Measurements from ENCODE around the gene SLC7A8.

The SLC7A8 gene

DNA sequence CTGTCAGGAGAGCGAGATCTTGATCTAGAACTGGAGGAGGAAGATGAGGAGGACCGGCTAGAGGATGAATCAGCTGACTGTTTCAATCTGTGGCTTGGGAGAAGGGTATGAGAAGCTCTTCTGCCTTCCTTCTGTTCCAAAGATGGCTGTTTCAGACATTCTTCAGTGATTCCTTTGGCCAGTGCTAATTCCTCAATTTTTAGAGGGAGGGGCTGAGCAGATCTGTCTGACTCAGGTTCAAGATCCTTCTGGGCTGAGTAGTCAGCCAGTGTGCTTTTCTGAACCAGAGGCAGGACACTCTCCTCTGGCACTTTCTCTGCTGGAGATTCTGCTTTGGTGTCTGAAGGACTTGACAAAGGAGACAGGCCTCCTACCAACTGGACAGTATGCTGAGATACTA is 103.7 kb downstream of the SLC7A8 start:
- peak overlapping the region in 1 of 2 experiments; percentile 34 for H3K18ac ChIP-seq (ENCODE audit: low read depth in 1 of 2, low read length in 2 of 2)
- no peak for DNase-seq
- no peak overlapping the region for H2BK5ac ChIP-seq (ENCODE audit: low read depth, low read length, poor library complexity, severe bottlenecking)
- H3K27me3 ChIP-seq (ENCODE audit: control insufficient read depth in 1 of 2, insufficient read depth in 1 of 2, low read length in 2 of 2), result no peaks in the 10 kb centered on the region
- no peak overlapping the region for H3K14ac ChIP-seq (ENCODE audit: low read length in 2 of 2)
- H2BK15ac ChIP-seq (ENCODE audit: low read depth, poor library complexity, severe bottlenecking), result no peak overlapping the region
- H3K9me3 ChIP-seq (ENCODE audit: control insufficient read depth, low read length), result no peaks in the 10 kb centered on the region
- no peak overlapping the region for H3K4me2 ChIP-seq (ENCODE audit: low read length, poor library complexity, severe bottlenecking)
- no peak overlapping the region for H3K23ac ChIP-seq (ENCODE audit: low read length in 2 of 2)
- H3K4ac ChIP-seq (ENCODE audit: low read depth in 1 of 2, low read length in 2 of 2), result peak overlapping the region in 1 of 2 experiments; percentile 39
- H2AFZ ChIP-seq (ENCODE audit: low read depth, low read length), result no peak overlapping the region
- WGBS, result 81% methylated on average over 2 of the region's 2 CpGs
- no peak overlapping the region for H2AK5ac ChIP-seq (ENCODE audit: low read length, severe bottlenecking)
- H4K91ac ChIP-seq (ENCODE audit: low read length), result no peak overlapping the region
- H4K8ac ChIP-seq (ENCODE audit: low read length), result no peak overlapping the region
- H3K79me1 ChIP-seq (replicated peaks; ENCODE audit: low read length, poor library complexity, severe bottlenecking), result peaks cover 11% of the 10 kb centered on the region
- peak overlapping the region; percentile 83 for H3K27ac ChIP-seq (ENCODE audit: low read length, poor library complexity, severe bottlenecking)
- H3K36me3 ChIP-seq (ENCODE audit: control insufficient read depth in 1 of 2, insufficient read depth in 2 of 2, low read depth in 1 of 2, low read length in 2 of 2), result peaks cover 34 to 95% of the 10 kb centered on the region in 2 experiments
- peak overlapping the region; percentile 87 for H3K9ac ChIP-seq (ENCODE audit: low read length)
- peaks cover 9% of the 10 kb centered on the region for H3K4me1 ChIP-seq (ENCODE audit: control insufficient read depth, insufficient read depth, low read depth, low read length)
- H2BK120ac ChIP-seq (ENCODE audit: low read depth, low read length), result no peak overlapping the region
- peak overlapping the region in 1 of 2 experiments; percentile 46 for H3K4me3 ChIP-seq (ENCODE audit: insufficient read depth in 1 of 2, low read depth in 1 of 2, low read length in 2 of 2)
- H2BK12ac ChIP-seq (ENCODE audit: low read length in 2 of 2), result peak overlapping the region; percentile 31 to 57

DNA sequence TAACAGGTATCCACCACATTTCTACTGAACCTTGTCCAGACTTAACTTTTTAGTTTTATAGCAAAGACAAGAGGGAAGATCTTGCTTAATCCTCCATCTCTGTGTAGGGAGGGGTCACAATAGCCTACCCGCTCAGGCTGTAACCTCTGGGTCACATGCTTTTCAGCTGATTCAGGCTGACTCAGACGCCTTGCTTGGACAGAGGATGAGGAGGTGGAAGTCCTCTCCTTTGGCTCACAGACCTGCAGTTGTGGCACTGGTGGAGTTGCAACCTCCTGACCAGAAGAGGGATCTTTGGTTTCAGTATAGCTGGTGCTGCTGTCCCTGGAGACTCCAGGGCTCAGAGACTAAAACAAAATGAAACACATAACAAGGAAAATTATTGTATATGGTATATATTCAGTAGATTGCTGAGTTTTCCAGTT is 104.8 kb downstream of the SLC7A8 start:
- Histone ChIP-seq H3K9ac (ENCODE audit: low read length) (peak overlapping the region; percentile 87), H3K4me3 (ENCODE audit: insufficient read depth in 1 of 2, low read depth in 1 of 2, low read length in 2 of 2) (peak overlapping the region in 1 of 2 experiments; percentile 48), H3K36me3 (ENCODE audit: control insufficient read depth in 1 of 2, insufficient read depth in 2 of 2, low read depth in 1 of 2, low read length in 2 of 2) (peaks cover 27 to 95% of the 10 kb centered on the region in 2 experiments)

DNA sequence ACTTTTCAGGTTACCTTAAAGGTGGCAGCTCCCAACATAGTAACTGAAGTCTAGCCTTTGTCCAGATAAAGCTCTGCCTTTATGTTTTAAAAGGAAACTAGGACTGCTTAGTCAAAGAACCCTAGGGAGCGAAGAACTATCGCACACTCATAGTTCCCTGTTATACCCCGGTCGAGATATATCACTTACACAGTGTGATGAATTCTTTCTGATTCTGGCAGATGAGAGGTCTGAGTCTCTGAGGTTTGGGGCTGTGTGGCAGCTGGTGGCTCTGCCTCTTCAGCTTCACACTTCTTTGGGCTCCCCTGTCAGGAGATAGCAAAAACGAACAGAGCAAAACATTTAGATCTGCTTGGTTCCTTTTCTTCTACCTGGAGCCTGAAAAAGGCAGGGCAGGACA is 105.5 kb downstream of the SLC7A8 start:
- H3K79me1 ChIP-seq (replicated peaks; ENCODE audit: low read length, poor library complexity, severe bottlenecking), result peaks cover 14% of the 10 kb centered on the region
- peaks cover 32 to 94% of the 10 kb centered on the region in 2 experiments for H3K36me3 ChIP-seq (ENCODE audit: control insufficient read depth in 1 of 2, insufficient read depth in 2 of 2, low read depth in 1 of 2, low read length in 2 of 2)
- peak overlapping the region; percentile 87 for H3K9ac ChIP-seq (ENCODE audit: low read length)
- H3K4ac ChIP-seq (ENCODE audit: low read depth in 1 of 2, low read length in 2 of 2), result peak overlapping the region in 1 of 2 experiments; percentile 76
- H4K91ac ChIP-seq (ENCODE audit: low read length), result no peak overlapping the region
- no peak overlapping the region for H2AFZ ChIP-seq (ENCODE audit: low read depth, low read length)
- peak overlapping the region in 1 of 2 experiments; percentile 48 for H3K4me3 ChIP-seq (ENCODE audit: insufficient read depth in 1 of 2, low read depth in 1 of 2, low read length in 2 of 2)
- H3K23ac ChIP-seq (ENCODE audit: low read length in 2 of 2), result no peak overlapping the region
- H3K18ac ChIP-seq (ENCODE audit: low read depth in 1 of 2, low read length in 2 of 2), result peak overlapping the region; percentile 10 to 40
- peak overlapping the region in 1 of 2 experiments; percentile 11 for H3K14ac ChIP-seq (ENCODE audit: low read length in 2 of 2)
- peak overlapping the region; percentile 83 for H3K27ac ChIP-seq (ENCODE audit: low read length, poor library complexity, severe bottlenecking)
- no peaks in the 10 kb centered on the region for H3K27me3 ChIP-seq (ENCODE audit: control insufficient read depth in 1 of 2, insufficient read depth in 1 of 2, low read length in 2 of 2)
- no peak overlapping the region for H3K4me2 ChIP-seq (ENCODE audit: low read length, poor library complexity, severe bottlenecking)
- H2BK12ac ChIP-seq (ENCODE audit: low read length in 2 of 2), result peak overlapping the region in 1 of 2 experiments; percentile 21
- peak overlapping the region; percentile 3 for H2AK5ac ChIP-seq (ENCODE audit: low read length, severe bottlenecking)
- no peaks in the 10 kb centered on the region for H3K9me3 ChIP-seq (ENCODE audit: control insufficient read depth, low read length)
- DNase-seq, result no peak
- peaks cover 9% of the 10 kb centered on the region for H3K4me1 ChIP-seq (ENCODE audit: control insufficient read depth, insufficient read depth, low read depth, low read length)
- no peak overlapping the region for H2BK120ac ChIP-seq (ENCODE audit: low read depth, low read length)
- 80% methylated on average over 3 of the region's 5 CpGs for WGBS
- no peak overlapping the region for H2BK15ac ChIP-seq (ENCODE audit: low read depth, poor library complexity, severe bottlenecking)
- H2BK5ac ChIP-seq (ENCODE audit: low read depth, low read length, poor library complexity, severe bottlenecking), result no peak overlapping the region
- no peak overlapping the region for H4K8ac ChIP-seq (ENCODE audit: low read length)

More for the DNA sequence above, 104.8 kb downstream of the SLC7A8 start:
- H3K4ac ChIP-seq (ENCODE audit: low read depth in 1 of 2, low read length in 2 of 2), result no peak overlapping the region
- peaks cover 13% of the 10 kb centered on the region for H3K79me1 ChIP-seq (replicated peaks; ENCODE audit: low read length, poor library complexity, severe bottlenecking)
- no peak overlapping the region for H3K23ac ChIP-seq (ENCODE audit: low read length in 2 of 2)
- no peak overlapping the region for H3K4me2 ChIP-seq (ENCODE audit: low read length, poor library complexity, severe bottlenecking)
- no peak overlapping the region for H4K8ac ChIP-seq (ENCODE audit: low read length)
- 1% methylated on average over 2 of the region's 2 CpGs for WGBS
- no peak overlapping the region for H4K91ac ChIP-seq (ENCODE audit: low read length)
- no peaks in the 10 kb centered on the region for H3K27me3 ChIP-seq (ENCODE audit: control insufficient read depth in 1 of 2, insufficient read depth in 1 of 2, low read length in 2 of 2)
- H2AK5ac ChIP-seq (ENCODE audit: low read length, severe bottlenecking), result no peak overlapping the region
- no peak overlapping the region for H2BK12ac ChIP-seq (ENCODE audit: low read length in 2 of 2)
- H3K14ac ChIP-seq (ENCODE audit: low read length in 2 of 2), result no peak overlapping the region
- H3K27ac ChIP-seq (ENCODE audit: low read length, poor library complexity, severe bottlenecking), result peak overlapping the region; percentile 83
- H3K9me3 ChIP-seq (ENCODE audit: control insufficient read depth, low read length), result no peaks in the 10 kb centered on the region
- no peak overlapping the region for H2AFZ ChIP-seq (ENCODE audit: low read depth, low read length)
- no peak overlapping the region for H2BK120ac ChIP-seq (ENCODE audit: low read depth, low read length)
- H3K18ac ChIP-seq (ENCODE audit: low read depth in 1 of 2, low read length in 2 of 2), result no peak overlapping the region
- no peak overlapping the region for H2BK15ac ChIP-seq (ENCODE audit: low read depth, poor library complexity, severe bottlenecking)
- H3K4me1 ChIP-seq (ENCODE audit: control insufficient read depth, insufficient read depth, low read depth, low read length), result peaks cover 9% of the 10 kb centered on the region
- H2BK5ac ChIP-seq (ENCODE audit: low read depth, low read length, poor library complexity, severe bottlenecking), result peak overlapping the region; percentile 79
- peak; percentile 97 for DNase-seq

DNA sequence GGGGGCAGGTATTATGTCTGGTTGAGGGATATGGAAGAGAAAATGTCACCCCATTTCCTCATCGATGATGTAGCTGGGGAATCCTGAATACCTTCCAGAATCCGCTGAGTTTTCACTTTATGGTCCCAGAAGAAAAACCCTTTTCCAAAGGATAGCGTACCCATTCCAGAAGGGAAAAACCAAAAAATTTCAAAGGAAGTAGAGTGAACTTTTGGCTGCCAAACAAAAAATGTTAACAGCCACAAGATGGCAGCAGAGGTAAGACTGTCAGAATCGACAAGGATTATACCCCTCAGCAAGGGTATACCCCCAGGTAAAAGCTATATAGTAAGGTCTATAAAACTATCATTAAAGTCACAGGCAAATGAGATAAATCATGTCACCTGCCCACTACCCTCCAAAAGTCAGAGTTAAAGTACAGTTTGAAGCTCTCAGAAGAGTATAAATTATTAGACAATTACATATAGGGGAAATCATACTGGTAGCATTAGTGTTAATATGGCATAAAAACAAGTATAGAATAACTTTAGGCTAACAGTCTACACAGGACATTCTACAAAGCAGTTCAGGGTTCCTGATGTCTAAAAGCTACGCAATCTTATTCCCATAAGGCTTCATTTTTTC is 106.6 kb downstream of the SLC7A8 start:
- Histone ChIP-seq H2AFZ (ENCODE audit: low read depth, low read length) (no peak overlapping the region), H3K23ac (ENCODE audit: low read length in 2 of 2) (no peak overlapping the region), H3K9me3 (ENCODE audit: control insufficient read depth, low read length) (no peaks in the 10 kb centered on the region), H4K8ac (ENCODE audit: low read length) (no peak overlapping the region), H4K91ac (ENCODE audit: low read length) (no peak overlapping the region), H3K9ac (ENCODE audit: low read length) (peak overlapping the region; percentile 87), H2AK5ac (ENCODE audit: low read length, severe bottlenecking) (no peak overlapping the region), H2BK15ac (ENCODE audit: low read depth, poor library complexity, severe bottlenecking) (no peak overlapping the region), H2BK120ac (ENCODE audit: low read depth, low read length) (peak overlapping the region; percentile 64), H2BK5ac (ENCODE audit: low read depth, low read length, poor library complexity, severe bottlenecking) (no peak overlapping the region), H3K36me3 (ENCODE audit: control insufficient read depth in 1 of 2, insufficient read depth in 2 of 2, low read depth in 1 of 2, low read length in 2 of 2) (peaks cover 26 to 94% of the 10 kb centered on the region in 2 experiments), H3K14ac (ENCODE audit: low read length in 2 of 2) (no peak overlapping the region), H3K4me1 (ENCODE audit: control insufficient read depth, insufficient read depth, low read depth, low read length) (peaks cover 10% of the 10 kb centered on the region), H3K79me1 (replicated peaks; ENCODE audit: low read length, poor library complexity, severe bottlenecking) (peaks cover 12% of the 10 kb centered on the region), H3K18ac (ENCODE audit: low read depth in 1 of 2, low read length in 2 of 2) (no peak overlapping the region), H3K27ac (ENCODE audit: low read length, poor library complexity, severe bottlenecking) (no peak overlapping the region), H3K4ac (ENCODE audit: low read depth in 1 of 2, low read length in 2 of 2) (no peak overlapping the region), H3K4me2 (ENCODE audit: low read length, poor library complexity, severe bottlenecking) (no peak overlapping the region), H2BK12ac (ENCODE audit: low read length in 2 of 2) (no peak overlapping the region), H3K4me3 (ENCODE audit: insufficient read depth in 1 of 2, low read depth in 1 of 2, low read length in 2 of 2) (no peak overlapping the region), H3K27me3 (ENCODE audit: control insufficient read depth in 1 of 2, insufficient read depth in 1 of 2, low read length in 2 of 2) (no peaks in the 10 kb centered on the region)
- DNase-seq, result peak; percentile 58
- 94% methylated on average over 4 of the region's 5 CpGs for WGBS

Measured in mesenchymal stem cell (in vitro differentiated cells and primary cell).